HL-60 (cell line): ENCODE measurements around the gene SLC32A1.

Experiments
- DNase-seq, 2 experiments: peaks; one replicate each; pipeline ENCODE4 v3.0.0-alpha.2; 2010 to 2020; ENCODE audit warnings: low read depth in 1 of 2, low spot score in 1 of 2
- H3K27ac ChIP-seq: fragments of 250-450 bp; sonication (Bioruptor Pico); replicated peaks from 2 replicates; pipeline ENCODE4 v1.5.1; 2020; ENCODE audit warnings: mild to moderate bottlenecking, moderate library complexity
- H3K27me3 ChIP-seq: fragments of 250-450 bp; sonication (Bioruptor Pico); 2 replicates; pipeline ENCODE4 v1.5.1; 2021; ENCODE audit warnings: mild to moderate bottlenecking, moderate library complexity; ENCODE audit not compliant: insufficient read depth, poor library complexity, severe bottlenecking
- H3K4me3 ChIP-seq: replicated peaks from 2 replicates; pipeline ENCODE4 v1.5.1; 2011; ENCODE audit warnings: mild to moderate bottlenecking, control low read depth, low read length; ENCODE audit not compliant: insufficient read depth
- GABPA ChIP-seq: IDR thresholded peaks from 2 replicates; pipeline ENCODE4 v1.6.1; 2012; ENCODE audit warnings: low read depth
- POLR2AphosphoS5 ChIP-seq: IDR thresholded peaks from 2 replicates; pipeline ENCODE4 v1.6.1; 2012; ENCODE audit warnings: low read depth
- SPI1 ChIP-seq: IDR thresholded peaks from 2 replicates; pipeline ENCODE4 v1.6.1; 2012; ENCODE audit warnings: low read depth, mild to moderate bottlenecking, borderline replicate concordance
- TF ChIP-seq, protein P1 (sequence below): IDR thresholded peaks from 2 replicates; pipeline ENCODE4 v1.6.1; 2012; ENCODE audit warnings: low read depth; ENCODE audit not compliant: insufficient replicate concordance
- TF ChIP-seq, protein P2 (sequence below): IDR thresholded peaks from one replicate; pipeline ENCODE4 v1.5.1; 2011; ENCODE audit warnings: low read length, control low read depth, inconsistent platforms; ENCODE audit not compliant: insufficient read depth

The SLC32A1 gene

GRCh38 chr20:38770970-38771369 is 46.7 kb downstream of the SLC32A1 start:
- no peak overlapping the region for H3K27ac ChIP-seq
- no peak for DNase-seq
- H3K4me3 ChIP-seq, result no peak overlapping the region
- no peaks in the 10 kb centered on the region for H3K27me3 ChIP-seq
- no peak for TF ChIP-seq GABPA
- TF ChIP-seq, protein P1, sequence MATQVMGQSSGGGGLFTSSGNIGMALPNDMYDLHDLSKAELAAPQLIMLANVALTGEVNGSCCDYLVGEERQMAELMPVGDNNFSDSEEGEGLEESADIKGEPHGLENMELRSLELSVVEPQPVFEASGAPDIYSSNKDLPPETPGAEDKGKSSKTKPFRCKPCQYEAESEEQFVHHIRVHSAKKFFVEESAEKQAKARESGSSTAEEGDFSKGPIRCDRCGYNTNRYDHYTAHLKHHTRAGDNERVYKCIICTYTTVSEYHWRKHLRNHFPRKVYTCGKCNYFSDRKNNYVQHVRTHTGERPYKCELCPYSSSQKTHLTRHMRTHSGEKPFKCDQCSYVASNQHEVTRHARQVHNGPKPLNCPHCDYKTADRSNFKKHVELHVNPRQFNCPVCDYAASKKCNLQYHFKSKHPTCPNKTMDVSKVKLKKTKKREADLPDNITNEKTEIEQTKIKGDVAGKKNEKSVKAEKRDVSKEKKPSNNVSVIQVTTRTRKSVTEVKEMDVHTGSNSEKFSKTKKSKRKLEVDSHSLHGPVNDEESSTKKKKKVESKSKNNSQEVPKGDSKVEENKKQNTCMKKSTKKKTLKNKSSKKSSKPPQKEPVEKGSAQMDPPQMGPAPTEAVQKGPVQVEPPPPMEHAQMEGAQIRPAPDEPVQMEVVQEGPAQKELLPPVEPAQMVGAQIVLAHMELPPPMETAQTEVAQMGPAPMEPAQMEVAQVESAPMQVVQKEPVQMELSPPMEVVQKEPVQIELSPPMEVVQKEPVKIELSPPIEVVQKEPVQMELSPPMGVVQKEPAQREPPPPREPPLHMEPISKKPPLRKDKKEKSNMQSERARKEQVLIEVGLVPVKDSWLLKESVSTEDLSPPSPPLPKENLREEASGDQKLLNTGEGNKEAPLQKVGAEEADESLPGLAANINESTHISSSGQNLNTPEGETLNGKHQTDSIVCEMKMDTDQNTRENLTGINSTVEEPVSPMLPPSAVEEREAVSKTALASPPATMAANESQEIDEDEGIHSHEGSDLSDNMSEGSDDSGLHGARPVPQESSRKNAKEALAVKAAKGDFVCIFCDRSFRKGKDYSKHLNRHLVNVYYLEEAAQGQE, result no peak
- TF ChIP-seq, protein P2, sequence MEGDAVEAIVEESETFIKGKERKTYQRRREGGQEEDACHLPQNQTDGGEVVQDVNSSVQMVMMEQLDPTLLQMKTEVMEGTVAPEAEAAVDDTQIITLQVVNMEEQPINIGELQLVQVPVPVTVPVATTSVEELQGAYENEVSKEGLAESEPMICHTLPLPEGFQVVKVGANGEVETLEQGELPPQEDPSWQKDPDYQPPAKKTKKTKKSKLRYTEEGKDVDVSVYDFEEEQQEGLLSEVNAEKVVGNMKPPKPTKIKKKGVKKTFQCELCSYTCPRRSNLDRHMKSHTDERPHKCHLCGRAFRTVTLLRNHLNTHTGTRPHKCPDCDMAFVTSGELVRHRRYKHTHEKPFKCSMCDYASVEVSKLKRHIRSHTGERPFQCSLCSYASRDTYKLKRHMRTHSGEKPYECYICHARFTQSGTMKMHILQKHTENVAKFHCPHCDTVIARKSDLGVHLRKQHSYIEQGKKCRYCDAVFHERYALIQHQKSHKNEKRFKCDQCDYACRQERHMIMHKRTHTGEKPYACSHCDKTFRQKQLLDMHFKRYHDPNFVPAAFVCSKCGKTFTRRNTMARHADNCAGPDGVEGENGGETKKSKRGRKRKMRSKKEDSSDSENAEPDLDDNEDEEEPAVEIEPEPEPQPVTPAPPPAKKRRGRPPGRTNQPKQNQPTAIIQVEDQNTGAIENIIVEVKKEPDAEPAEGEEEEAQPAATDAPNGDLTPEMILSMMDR, result no peak

DNA sequence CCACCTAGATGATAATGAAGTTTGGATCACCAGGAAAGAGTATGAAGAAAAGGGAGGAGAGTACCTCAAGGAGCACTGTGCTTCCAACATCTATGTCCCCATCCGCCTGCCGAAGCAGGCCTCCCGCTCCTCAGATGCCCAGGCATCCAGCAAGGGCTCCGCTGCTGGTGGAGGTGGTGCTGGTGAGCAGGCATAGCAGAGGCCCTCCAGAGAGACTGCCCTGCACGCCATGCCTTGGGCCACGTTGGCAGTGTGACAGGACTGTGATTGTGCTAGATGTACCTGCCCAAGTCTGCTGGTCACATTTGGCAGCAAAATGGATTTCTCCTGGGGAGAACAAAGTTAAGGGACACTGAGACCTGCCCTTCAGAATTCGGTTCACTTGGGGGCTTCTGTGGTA is 47.3 kb downstream of the SLC32A1 start:
- H3K27ac ChIP-seq, result no peak overlapping the region
- TF ChIP-seq POLR2AphosphoS5 (no peak), SPI1 (no peak), GABPA (no peak)
- TF ChIP-seq, protein P1, result no peak
- TF ChIP-seq, protein P2, result no peak
- no peak for DNase-seq
- H3K4me3 ChIP-seq, result no peak overlapping the region
- H3K27me3 ChIP-seq, result no peaks in the 10 kb centered on the region

GRCh38 chr20:38774167-38774566 is 49.9 kb downstream of the SLC32A1 start:
- no peak for DNase-seq
- TF ChIP-seq GABPA (no peak), SPI1 (no peak)
- TF ChIP-seq, protein P2, result no peak
- no peaks in the 10 kb centered on the region for H3K27me3 ChIP-seq
- H3K4me3 ChIP-seq, result no peak overlapping the region
- H3K27ac ChIP-seq, result no peak overlapping the region

GRCh38 chr20:38776363-38776762 is 52.1 kb downstream of the SLC32A1 start:
- DNase-seq, result no peak
- no peak for TF ChIP-seq SPI1
- TF ChIP-seq, protein P2, result no peak
- Histone ChIP-seq H3K27me3 (no peaks in the 10 kb centered on the region), H3K27ac (no peak overlapping the region), H3K4me3 (no peak overlapping the region)
